Hematopoietic multipotent progenitor cell treated with erythropoietin and hydrocortisone succinate and interleukin-3 and kit ligand, for 8 days (in vitro differentiated cells): Measurements from ENCODE around the gene SNRNP48.

ENCODE experiments used
- DNase-seq: peaks from one replicate; pipeline ENCODE4 v3.0.0-alpha.2; 2015

SNRNP48 gene

GRCh38 chr6:7647504-7647903 is 57.5 kb downstream of the SNRNP48 start:
- DNase-seq, result peak; percentile 38

GRCh38 chr6:7649037-7649810 is 59.2 kb downstream of the SNRNP48 start:
- no peak for DNase-seq

- DNase-seq, result no peak
Measured at GRCh38 chr6:7650878-7651277, 60.9 kb downstream of the SNRNP48 start.

- no peak for DNase-seq
Measured at GRCh38 chr6:7652957-7653356, 63.0 kb downstream of the SNRNP48 start.

- no peak for DNase-seq
Measured at GRCh38 chr6:7656355-7656754, 66.4 kb downstream of the SNRNP48 start.

GRCh38 chr6:7658543-7658942 is 68.5 kb downstream of the SNRNP48 start:
- DNase-seq, result no peak

- no peak for DNase-seq
Measured at GRCh38 chr6:7661364-7661763, 71.4 kb downstream of the SNRNP48 start.
